ENCODE results near the gene TEX2. TPM values are rescaled to one million over a fixed set of nuclear protein-coding genes. Genes with fewer than 3 reads are reported as not detected.

The TEX2 gene
- total and polyA plus RNA-seq, 2 of the 13 experiments (the other 11 are each of a cell fraction or from before 2014, with no cell fraction given), result 21.4 to 37.7 TPM

DNA sequence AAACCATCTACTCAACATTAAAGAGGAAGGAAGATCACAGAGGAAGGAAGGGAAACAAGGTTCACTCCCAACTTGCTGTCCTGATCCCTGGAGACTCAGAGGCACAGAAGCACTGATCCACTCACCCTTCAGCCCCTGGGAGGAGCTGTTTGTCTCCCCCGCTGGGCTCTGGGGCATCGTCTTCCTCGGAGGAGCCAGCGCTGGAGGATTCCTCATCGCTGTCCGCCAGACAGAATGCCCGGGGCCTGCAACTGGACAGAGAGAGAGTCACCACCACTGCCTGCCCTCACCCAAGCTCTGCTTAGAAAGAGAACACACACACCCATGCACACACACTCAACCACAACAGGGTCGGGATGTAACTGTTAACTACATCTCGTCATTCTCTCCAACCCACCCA is 108.3 kb downstream of the TEX2 start:
- Histone ChIP-seq H3K27ac (ENCODE audit: extremely low read length, insufficient read depth, low read length) (peak overlapping the region; percentile 88), H3K36me3 (replicated peaks in 1 of 2; ENCODE audit: control insufficient read depth in 1 of 2, insufficient read depth in 2 of 2, low read length in 2 of 2) (peaks cover 6 to 29% of the 10 kb centered on the region in 2 experiments), H3K27me3 (ENCODE audit: control insufficient read depth in 1 of 2, insufficient read depth in 2 of 2, low read length in 2 of 2) (no peaks in the 10 kb centered on the region), H3K4me1 (ENCODE audit: insufficient read depth, low read length) (peaks cover 91% of the 10 kb centered on the region), H3K9ac (ENCODE audit: insufficient read depth, low read depth, low read length) (0 out of 2 replicates have a peak overlapping the region, but pooled peaks have one; percentile 70), H3K79me2 (ENCODE audit: insufficient read depth, low read length) (no peaks in the 10 kb centered on the region), H4K20me1 (ENCODE audit: insufficient read depth, low read length) (no peaks in the 10 kb centered on the region), H3K9me3 (ENCODE audit: low read length) (no peaks in the 10 kb centered on the region), H3K4me3 (replicated peaks in 1 of 3; ENCODE audit: insufficient read depth in 1 of 3, low read depth in 2 of 3, low read length in 3 of 3) (no peak overlapping the region), H2AFZ (ENCODE audit: low read length) (no peak overlapping the region), H3K4me2 (ENCODE audit: low read depth, low read length) (no peak overlapping the region)
- WGBS (ENCODE audit: low lambda C conversion rate), result 99% methylated on average over 9 of the region's 9 CpGs
- intact Hi-C loops (cut with micrococcal nuclease; ENCODE audit: unreplicated experiment) (loop anchor here (5.0 to 10.0 kb wide), 2 partner anchors 340 to 563 kb away; partner anchors contain the start of gene POLG2), in situ Hi-C loops (cut with HindIII; ENCODE audit: extremely low pct_ligation_motif_present, low pct_unique_long_range_greater_than_20kb) (no loop called here)
- no peak for FAIRE-seq
- POLR2A ChIA-PET, result interaction anchor here (1.6 to 4.4 kb wide), 4 partner anchors 8 to 71 kb away, joined by 3 to 103 read pairs (median 18); no protein-coding TSS in a partner anchor
- ATAC-seq, result no peak
- CTCF ChIA-PET (ENCODE audit: low intra/inter-chr PET ratio, low total read pairs), result no interaction called here
- no TSS peak for BruUV-seq (replicated peaks)
- TF ChIP-seq KMT2A (CRISPR knock-in tag; IDR thresholded peaks at IDR 0.05) (no peak), ZNF224 (CRISPR knock-in tag; IDR thresholded peaks at IDR 0.05) (0 out of 2 replicates have a peak, but pooled peaks have one; percentile 9)
- no peak for DNase-seq (ENCODE audit: low spot score)

DNA sequence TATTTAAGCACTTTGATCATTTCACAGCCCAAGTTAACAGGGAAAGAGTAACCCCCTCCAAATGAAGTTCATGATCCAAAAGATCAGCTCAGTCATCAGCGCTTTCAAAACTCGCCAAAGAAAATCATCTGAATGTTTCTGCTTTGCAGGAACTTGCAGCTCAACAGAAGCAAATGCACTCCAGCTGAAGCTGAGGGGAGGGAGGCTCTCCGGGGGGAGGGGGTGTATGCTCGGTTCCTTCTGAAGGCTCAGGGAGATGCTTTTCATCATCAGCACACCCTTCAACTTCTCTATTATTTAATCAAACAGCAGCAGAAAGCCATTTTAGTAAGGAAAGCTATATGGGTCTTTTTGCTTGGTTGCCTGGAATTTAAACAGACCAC is 108.8 kb downstream of the TEX2 start:
- DNase-seq (ENCODE audit: low spot score) (no peak), FAIRE-seq (no peak), ATAC-seq (no peak)
- no TSS peak for BruUV-seq (replicated peaks)
- Histone ChIP-seq H3K79me2 (ENCODE audit: insufficient read depth, low read length) (no peaks in the 10 kb centered on the region), H3K27ac (ENCODE audit: extremely low read length, insufficient read depth, low read length) (peak overlapping the region; percentile 88), H3K4me1 (ENCODE audit: insufficient read depth, low read length) (peaks cover 95% of the 10 kb centered on the region), H3K9me3 (ENCODE audit: low read length) (no peaks in the 10 kb centered on the region), H2AFZ (ENCODE audit: low read length) (no peak overlapping the region), H3K4me3 (replicated peaks in 1 of 3; ENCODE audit: insufficient read depth in 1 of 3, low read depth in 2 of 3, low read length in 3 of 3) (no peak overlapping the region), H4K20me1 (ENCODE audit: insufficient read depth, low read length) (no peaks in the 10 kb centered on the region), H3K4me2 (ENCODE audit: low read depth, low read length) (no peak overlapping the region), H3K27me3 (ENCODE audit: control insufficient read depth in 1 of 2, insufficient read depth in 2 of 2, low read length in 2 of 2) (no peaks in the 10 kb centered on the region), H3K36me3 (replicated peaks in 1 of 2; ENCODE audit: control insufficient read depth in 1 of 2, insufficient read depth in 2 of 2, low read length in 2 of 2) (peaks cover 6 to 27% of the 10 kb centered on the region in 2 experiments), H3K9ac (ENCODE audit: insufficient read depth, low read depth, low read length) (no peak overlapping the region)
- in situ Hi-C loops (cut with HindIII; ENCODE audit: extremely low pct_ligation_motif_present, low pct_unique_long_range_greater_than_20kb), result no loop called here
- POLR2A ChIA-PET, result interaction anchor here (1.6 to 4.4 kb wide), 4 partner anchors 8 to 71 kb away, joined by 3 to 103 read pairs (median 18); no protein-coding TSS in a partner anchor
- intact Hi-C loops (cut with micrococcal nuclease; ENCODE audit: unreplicated experiment), result loop anchor here (10.0 kb wide), 1 partner anchor 340 kb away; the partner anchor contains the start of gene POLG2
- CTCF ChIA-PET (ENCODE audit: low intra/inter-chr PET ratio, low total read pairs), result no interaction called here
- no peak for TF ChIP-seq ZNF615 (CRISPR knock-in tag; IDR thresholded peaks at IDR 0.05; ENCODE audit: borderline replicate concordance)
- no peak for TF ChIP-seq RXRA (CRISPR knock-in tag; IDR thresholded peaks at IDR 0.05)
- TF ChIP-seq ZNF333 (CRISPR knock-in tag; IDR thresholded peaks at IDR 0.05; ENCODE audit: borderline replicate concordance), result no peak
- TF ChIP-seq ADNP (CRISPR knock-in tag; IDR thresholded peaks at IDR 0.05), result no peak
- no peak for TF ChIP-seq SALL2 (CRISPR knock-in tag; IDR thresholded peaks at IDR 0.05)
- TF ChIP-seq CEBPG (CRISPR knock-in tag; IDR thresholded peaks at IDR 0.05), result no peak
- no peak for TF ChIP-seq YEATS2 (CRISPR knock-in tag; IDR thresholded peaks at IDR 0.05; ENCODE audit: borderline replicate concordance)
- no peak for TF ChIP-seq ZFP1 (CRISPR knock-in tag; IDR thresholded peaks at IDR 0.05)
- TF ChIP-seq ZNF282 (IDR thresholded peaks at IDR 0.05; ENCODE audit: partially characterized antibody), result no peak
- TF ChIP-seq IKZF4 (CRISPR knock-in tag; IDR thresholded peaks at IDR 0.05; ENCODE audit: borderline replicate concordance, low read depth, not compliant biosample characterization), result no peak
- no peak for TF ChIP-seq ZFP41 (CRISPR knock-in tag; IDR thresholded peaks at IDR 0.05; ENCODE audit: borderline replicate concordance)
- TF ChIP-seq CHCHD3 (CRISPR knock-in tag; IDR thresholded peaks at IDR 0.05), result no peak
- no peak for TF ChIP-seq HMGXB4 (CRISPR knock-in tag; IDR thresholded peaks at IDR 0.05; ENCODE audit: borderline replicate concordance in 1 of 2, low read depth in 1 of 2)
- no peak for TF ChIP-seq ZNF331 (CRISPR knock-in tag; IDR thresholded peaks at IDR 0.05)
- no peak for TF ChIP-seq NR2C2 (CRISPR knock-in tag; IDR thresholded peaks at IDR 0.05; ENCODE audit: borderline replicate concordance)
- 91% methylated on average over 4 of the region's 4 CpGs for WGBS (ENCODE audit: low lambda C conversion rate)

Measured in HepG2 (cell line).